DOHH2 (cell line): ENCODE data around the gene REC114.

ENCODE experiments used
- CTCF ChIP-seq: fragments of 200-600 bp; sonication (generic); IDR thresholded peaks from one replicate; pipeline ENCODE4 v1.5.1; 2014; ENCODE audit warnings: antibody characterized with exemption, mild to moderate bottlenecking, low read depth, low read length; ENCODE audit not compliant: poor library complexity, severe bottlenecking
- EZH2phosphoT487 ChIP-seq: fragments of 200-600 bp; sonication (generic); IDR thresholded peaks from 2 replicates; pipeline ENCODE4 v1.6.1; 2017; ENCODE audit warnings: borderline replicate concordance, mild to moderate bottlenecking, antibody characterized with exemption, low read length, moderate library complexity, mixed read lengths

GRCh38 chr15:73474785-73475184 lies 31.8 kb downstream of the REC114 start:
- TF ChIP-seq CTCF (no peak), EZH2phosphoT487 (no peak)
